Left forelimb (tissue), 1 donor: ENCODE measurements around the gene CST11.

Source experiments
- DNase-seq: peaks from one replicate; pipeline ENCODE4 v3.0.0-alpha.2; 2018; ENCODE audit warnings: low spot score

CST11 gene

GRCh38 chr20:23419995-23420901 lies 32.4 kb downstream of the CST11 start:
- DNase-seq: no peak

DNA sequence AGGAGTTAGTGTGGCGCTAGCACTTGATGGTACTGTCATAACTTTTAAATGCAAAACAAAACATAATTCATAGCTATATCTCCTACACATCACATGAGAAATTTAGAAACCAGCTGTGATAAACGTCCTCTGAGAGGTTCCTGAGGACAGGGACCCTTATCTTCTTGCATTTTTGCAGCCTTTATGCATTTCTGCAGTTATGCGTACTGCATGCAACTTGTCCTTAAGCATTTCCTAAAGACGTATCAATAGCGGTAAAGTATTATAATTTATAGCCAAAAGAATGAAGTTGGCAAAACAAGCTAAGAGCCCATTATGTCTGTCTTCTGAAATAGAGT lies 33.0 kb downstream of the CST11 start:
- no peak for DNase-seq

GRCh38 chr20:23417861-23418260 lies 34.8 kb downstream of the CST11 start:
- DNase-seq: no peak

DNA sequence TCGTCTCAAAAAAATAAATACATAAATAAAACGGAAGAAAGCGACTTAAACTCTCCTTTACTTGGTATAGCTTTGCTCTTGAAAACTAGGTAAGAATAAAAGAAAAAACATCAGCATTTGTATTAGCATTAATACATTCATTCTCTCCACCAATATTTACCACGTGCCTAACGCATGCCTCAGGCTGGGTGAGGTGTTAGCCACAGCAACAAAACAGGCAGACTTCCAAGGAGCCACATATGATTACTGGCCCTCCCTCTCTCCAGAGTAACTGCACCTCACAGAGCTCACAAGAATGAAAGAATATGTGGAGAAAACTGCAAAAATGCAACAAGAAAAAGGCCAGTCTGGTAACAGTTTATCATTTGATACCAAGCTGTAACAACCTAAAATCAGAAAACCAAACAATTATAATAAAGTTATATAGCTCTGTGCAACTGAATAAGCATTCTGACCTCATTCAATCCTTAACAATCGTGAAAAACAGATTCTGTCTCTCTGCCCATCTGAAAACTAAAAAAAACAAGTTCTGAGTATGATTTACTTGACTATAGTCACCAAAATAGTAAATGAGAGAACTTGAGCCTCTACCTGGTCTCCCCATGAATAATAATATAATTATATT lies 36.6 kb downstream of the CST11 start:
- no peak for DNase-seq

DNA sequence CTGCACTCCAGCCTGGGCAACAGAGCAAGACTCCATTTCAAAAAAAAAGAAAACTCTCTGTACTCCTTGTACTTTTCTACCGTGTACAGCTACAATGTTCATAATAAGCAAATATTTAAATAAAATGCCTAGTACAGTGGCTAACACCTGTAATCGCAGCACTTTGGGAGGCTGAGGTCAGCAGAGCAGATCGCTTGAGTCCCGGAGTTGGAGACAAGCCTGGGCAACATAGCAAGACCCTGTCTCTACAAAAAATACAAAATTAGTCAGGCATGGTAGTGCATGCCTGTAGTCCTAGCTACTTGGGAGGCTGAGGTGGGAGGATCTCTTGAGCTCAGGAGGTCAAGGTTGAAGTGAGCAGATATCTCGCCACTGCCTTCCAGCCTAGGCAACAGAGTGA lies 37.1 kb downstream of the CST11 start:
- DNase-seq: no peak

DNA sequence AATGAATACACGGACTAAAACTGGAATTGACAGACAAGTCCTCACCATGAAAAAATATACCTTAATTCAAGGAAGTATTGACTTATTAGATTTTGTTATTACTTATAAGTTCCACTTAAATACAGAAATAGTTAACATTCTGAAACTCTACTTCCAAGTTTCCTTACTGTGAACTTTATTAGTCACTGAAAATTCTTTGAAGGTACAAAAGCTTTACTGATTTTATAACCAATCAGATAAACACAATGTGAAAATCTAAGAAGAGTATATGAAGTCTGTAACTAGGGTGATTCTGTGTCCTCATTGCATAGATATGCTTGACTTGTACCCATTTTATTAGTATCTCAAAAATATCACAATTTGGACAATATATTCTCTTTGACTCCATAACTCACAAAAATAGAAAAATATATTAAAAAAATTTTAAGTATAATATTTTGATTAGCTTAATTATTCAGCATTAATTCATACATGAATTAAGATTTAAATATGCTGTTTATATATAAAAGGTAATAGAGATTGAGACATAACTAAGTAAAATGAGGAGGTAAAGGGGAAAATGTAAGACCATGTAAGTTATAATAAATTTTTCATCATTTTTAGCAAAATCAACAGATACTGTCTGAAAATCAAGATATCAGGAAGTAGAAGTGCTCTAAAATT lies 38.0 kb downstream of the CST11 start:
- no peak for DNase-seq

DNA sequence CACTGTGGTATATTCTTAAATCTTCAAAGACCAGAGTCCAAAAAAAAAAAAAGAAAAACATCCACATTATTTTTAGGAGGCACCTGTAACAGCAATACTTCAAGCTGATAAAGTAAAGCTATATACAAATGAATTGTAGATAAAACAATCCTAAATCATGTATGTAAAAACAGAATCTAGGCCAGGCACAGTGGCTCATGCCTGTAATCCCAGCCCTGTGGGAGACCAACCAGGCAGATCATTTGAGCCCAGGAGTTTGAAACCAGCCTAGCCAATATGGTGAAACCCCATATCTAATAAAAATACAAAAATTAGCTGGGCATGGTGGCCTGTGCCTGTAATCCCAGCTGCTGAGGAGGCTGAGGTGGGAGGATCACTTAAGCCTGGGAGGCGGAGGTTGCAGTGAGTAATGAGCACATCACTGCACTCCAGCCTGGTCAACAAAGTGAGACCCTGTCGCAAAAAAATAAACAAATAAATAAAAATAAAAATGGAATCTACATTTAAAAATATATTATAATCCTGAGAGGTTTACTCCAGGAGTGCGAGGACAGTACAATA lies 38.7 kb downstream of the CST11 start:
- no peak for DNase-seq

GRCh38 chr20:23412026-23412425 lies 40.6 kb downstream of the CST11 start:
- no peak for DNase-seq

DNA sequence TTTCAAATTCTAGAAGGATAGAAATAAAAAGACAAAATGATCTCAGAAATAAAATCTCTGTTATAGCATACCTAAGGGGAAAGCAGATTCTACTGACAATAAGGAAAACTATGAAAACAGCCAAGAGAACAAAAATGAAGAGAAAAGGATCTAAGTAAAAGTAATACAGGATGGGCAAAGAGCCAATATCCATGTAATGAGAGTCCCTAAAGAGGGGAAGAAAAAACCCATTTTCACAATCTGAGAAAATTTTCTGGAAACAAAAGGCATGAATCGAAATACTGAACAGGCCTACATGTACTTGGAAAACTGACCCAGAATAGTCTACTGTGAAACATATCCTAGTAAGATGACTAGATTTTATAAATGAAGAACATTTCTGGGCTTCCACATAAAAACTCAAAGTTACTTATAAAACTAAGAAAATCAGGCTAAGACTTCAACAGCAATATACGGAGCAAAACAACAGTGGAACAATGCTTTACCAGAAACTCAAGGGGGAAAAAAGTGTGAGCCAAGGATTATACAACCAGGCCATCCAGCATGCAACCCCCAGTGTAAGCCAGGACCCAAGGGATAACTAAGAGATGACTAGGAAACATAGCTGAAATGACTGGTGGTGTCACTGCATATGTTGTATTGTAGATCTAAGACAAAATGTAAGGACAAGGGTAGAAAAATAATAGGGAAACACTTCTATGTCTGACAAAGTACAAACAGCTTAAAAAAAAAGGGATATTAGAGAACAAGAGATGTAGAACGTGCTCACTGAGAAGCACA lies 41.6 kb downstream of the CST11 start:
- no peak for DNase-seq

GRCh38 chr20:23409800-23410199 lies 42.9 kb downstream of the CST11 start:
- no peak for DNase-seq

GRCh38 chr20:23408957-23409356 lies 43.7 kb downstream of the CST11 start:
- DNase-seq: no peak

GRCh38 chr20:23407781-23408464 lies 44.8 kb downstream of the CST11 start:
- no peak for DNase-seq

DNA sequence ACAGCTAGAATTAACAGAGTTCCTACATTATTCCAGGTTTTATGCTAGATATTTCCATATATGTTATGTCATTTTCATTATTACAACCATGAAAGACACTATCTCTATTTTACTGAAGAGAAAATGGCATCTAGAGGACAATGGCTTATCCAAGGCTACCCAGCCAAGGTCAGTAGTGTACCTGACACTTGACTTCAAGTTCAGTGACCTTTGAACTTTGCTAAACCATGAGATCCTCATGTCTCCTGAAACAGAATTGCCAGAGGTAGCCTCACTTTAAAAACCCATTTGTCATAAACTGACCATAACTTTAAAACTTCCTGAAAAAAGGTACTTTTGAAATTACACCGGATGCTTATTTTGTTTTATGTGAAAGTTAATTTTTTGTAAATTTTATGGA lies 45.8 kb downstream of the CST11 start:
- DNase-seq: no peak

GRCh38 chr20:23404196-23404595 lies 48.5 kb downstream of the CST11 start:
- DNase-seq: no peak

- DNase-seq: no peak
Observed at GRCh38 chr20:23403751-23404150, 48.9 kb downstream of the CST11 start.

DNA sequence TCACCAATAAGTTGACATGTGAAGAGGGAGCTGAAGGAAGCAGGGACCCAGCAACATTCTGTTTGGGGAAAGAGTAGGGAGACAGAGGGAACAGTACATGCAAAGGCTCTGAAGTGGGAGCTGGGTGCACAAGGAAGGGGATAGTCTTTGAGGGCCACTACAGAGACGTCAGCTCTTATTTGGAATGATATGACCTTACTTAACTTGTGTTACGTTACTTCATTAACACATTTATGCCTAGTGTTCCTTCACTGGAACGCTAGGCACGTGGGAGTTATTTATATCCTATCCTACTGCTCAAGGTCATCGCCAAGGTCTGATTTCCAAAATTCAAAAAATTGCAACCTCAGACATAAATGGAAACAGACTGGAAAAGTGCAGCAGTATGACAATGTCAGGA lies 51.6 kb downstream of the CST11 start:
- DNase-seq: no peak
